Posterior vena cava (tissue), 2 donors: ENCODE measurements around the gene TASL. TPM values are rescaled to one million over a fixed set of nuclear protein-coding genes. Genes with fewer than 3 reads are reported as not detected.
"Not testable (repeated sequence)": the region's sequence is repeated elsewhere in the genome, so short reads cannot be mapped to it uniquely, and the experiment has no call there.

Experiments
- DNase-seq: peaks from one replicate; pipeline ENCODE4 v3.0.0-alpha.2; 2020; ENCODE audit warnings: low spot score
- intact Hi-C, 2 donors: fragments of 100-400 bp; cut with DNase I; formaldehyde crosslinking; loops; one replicate each; pipeline versions ENCODE4 v1.14.1 to v1.14.2; 2022 to 2023
- long read RNA-seq, 2 donors: library from polyadenylated mRNA; unstranded; transcript quantifications; one replicate each; pipeline ENCODE4 v2.0.0, GENCODE V29; 2020 to 2021
- total RNA-seq, 2 donors: library from RNA; stranded (reverse); fragmentation: NEBNext Ultra II Directional; extraction: Animal tissue kit (Norgen Biotek cat#: 25700); gene quantifications; one replicate each; pipeline ENCODE4 v1.2.1, GENCODE V29; 2021
- donor health status: DM: yes; HTN: yes; CAD: no.
- donor health status: DM: yes; HTN: yes; CAD: no.

TASL gene
- 1 to 10 TPM in 1 of 2 donors, under 1 TPM in 1; 0.79 to 1.1 TPM for total RNA-seq
- long read RNA-seq, donor 1 = 0 reads
- long read RNA-seq, donor 2, partial matches to known transcripts = 0 of 2 reads
- long read RNA-seq, donor 2, other reads (novel, unspliced or antisense) = 0 of 2 reads

- intact Hi-C loops = no loop called here
- DNase-seq = no peak
These were observed at the start of gene TASL for GRCh38 chrX:30577362-30577991. TSS of gene TASL (minus strand) at chrX:30577766. CDS start at chrX:30560355, 17,411 bp downstream.

- DNase-seq = no peak
- intact Hi-C loops = no loop called here
These were observed 48.8 kb upstream of the TASL start for GRCh38 chrX:30626402-30626801.

GRCh38 chrX:30622361-30622760, 44.8 kb upstream of the TASL start:
- DNase-seq = no peak
- intact Hi-C loops = no loop called here

- DNase-seq = no peak
These were observed 43.5 kb upstream of the TASL start for GRCh38 chrX:30620980-30621618.

GRCh38 chrX:30620125-30620524, 42.6 kb upstream of the TASL start:
- DNase-seq = no peak
- intact Hi-C loops = no loop called here

More at GRCh38 chrX:30620980-30621618, 43.5 kb upstream of the TASL start:
- intact Hi-C loops = no loop called here

- intact Hi-C loops = no loop called here
These were observed 40.7 kb upstream of the TASL start for GRCh38 chrX:30618160-30618765.

GRCh38 chrX:30615229-30615628, 37.7 kb upstream of the TASL start:
- DNase-seq = no peak
- intact Hi-C loops = no loop called here

More at GRCh38 chrX:30618160-30618765, 40.7 kb upstream of the TASL start:
- DNase-seq = no peak

GRCh38 chrX:30613721-30614120, 36.2 kb upstream of the TASL start:
- no peak for DNase-seq
- intact Hi-C loops = no loop called here

GRCh38 chrX:30612250-30612655, 34.7 kb upstream of the TASL start:
- intact Hi-C loops = no loop called here
- no peak for DNase-seq

GRCh38 chrX:30610026-30610425, 32.5 kb upstream of the TASL start:
- intact Hi-C loops = no loop called here
- DNase-seq = no peak

GRCh38 chrX:30607155-30607554, 29.6 kb upstream of the TASL start:
- intact Hi-C loops = no loop called here
- no peak for DNase-seq

GRCh38 chrX:30600269-30601176, 23.0 kb upstream of the TASL start:
- intact Hi-C loops, DNase-seq: not testable (repeated sequence)

- no peak for DNase-seq
- intact Hi-C loops = no loop called here
These were observed 19.8 kb upstream of the TASL start for GRCh38 chrX:30597216-30598012.

GRCh38 chrX:30593440-30594200, 16.1 kb upstream of the TASL start:
- DNase-seq = no peak
- intact Hi-C loops = no loop called here

GRCh38 chrX:30592831-30593230, 15.3 kb upstream of the TASL start:
- intact Hi-C loops = no loop called here
- no peak for DNase-seq

- DNase-seq = no peak
- intact Hi-C loops = no loop called here
These were observed 12.8 kb upstream of the TASL start for GRCh38 chrX:30590368-30590767.

- intact Hi-C loops = no loop called here
- no peak for DNase-seq
These were observed 11.8 kb upstream of the TASL start for GRCh38 chrX:30589146-30589888.
